ENCODE results near the gene HS3ST2. TPM values are rescaled to one million over a fixed set of nuclear protein-coding genes. Genes with fewer than 3 reads are reported as not detected.

The HS3ST2 gene
- total and polyA plus RNA-seq, 2 donors (not counting 3 experiments of a cell fraction or from before 2014, with no cell fraction given): not detected

GRCh38 chr16:22926105-22926751 is 112.3 kb downstream of the HS3ST2 start:
- no TSS peak for BruUV-seq (replicated peaks)
- TF ChIP-seq FOS (IDR thresholded peaks at IDR 0.05; ENCODE audit: borderline replicate concordance, insufficient read depth, low read length) (no peak), GATA2 (IDR thresholded peaks at IDR 0.05; ENCODE audit: insufficient read depth, insufficient read length, low read depth, low read length) (no peak), POLR2A (IDR thresholded peaks at IDR 0.05; ENCODE audit: low read depth, low read length) (no peak), POLR2AphosphoS5 (IDR thresholded peaks at IDR 0.05; ENCODE audit: insufficient read depth, low read depth, low read length) (no peak), JUN (IDR thresholded peaks at IDR 0.05; ENCODE audit: borderline replicate concordance, insufficient read depth, insufficient read length, low read depth) (no peak), EZH2 (IDR thresholded peaks at IDR 0.05; ENCODE audit: borderline replicate concordance, low read depth, low read length, severe bottlenecking) (no peak), CTCF (IDR thresholded peaks at IDR 0.05; ENCODE audit: extremely low read depth in 1 of 2, insufficient read depth in 1 of 2, low read depth in 1 of 2, low read length in 2 of 2) (no peak), MAX (IDR thresholded peaks at IDR 0.05; ENCODE audit: insufficient read depth, insufficient read length) (no peak), MYC (IDR thresholded peaks at IDR 0.05; ENCODE audit: low read depth, low read length) (no peak)
- DNase-seq (ENCODE audit: low read depth, low spot score): no peak
- POLR2A ChIA-PET: no interaction called here
- no peaks in the 10 kb centered on the region for H4K20me1 ChIP-seq (replicated peaks; ENCODE audit: control insufficient read depth, extremely low read depth, insufficient read depth, low read length)
- H3K9ac ChIP-seq (replicated peaks; ENCODE audit: extremely low read depth, insufficient read depth, low read length): no peak overlapping the region
- FAIRE-seq: no peak
- dilution Hi-C loops (cut with MboI; ENCODE audit: extremely low pct_ligation_motif_present, low sequenced_read_pairs) (no loop called here), intact Hi-C loops (cut with micrococcal nuclease) (no loop called here)
- H3K4me2 ChIP-seq (ENCODE audit: insufficient read depth, low read length): no peak overlapping the region
- H3K27ac ChIP-seq (ENCODE audit: insufficient read depth, low read depth, low read length): no peak overlapping the region
- no peaks in the 10 kb centered on the region for H3K36me3 ChIP-seq (ENCODE audit: control insufficient read depth in 2 of 2, extremely low read depth in 1 of 2, insufficient read depth in 2 of 2, low read length in 2 of 2)
- no peak overlapping the region for H2AFZ ChIP-seq (ENCODE audit: low read depth, low read length)
- H3K9me3 ChIP-seq (replicated peaks; ENCODE audit: control insufficient read depth, insufficient read depth, low read length): no peaks in the 10 kb centered on the region
- no peaks in the 10 kb centered on the region for H3K4me1 ChIP-seq (ENCODE audit: control insufficient read depth, extremely low read depth, insufficient read depth, low read length)
- no peaks in the 10 kb centered on the region for H3K79me2 ChIP-seq (ENCODE audit: control insufficient read depth, insufficient read depth, low read length)
- CTCF ChIA-PET: interaction anchor here (1.0 to 2.0 kb wide), 3 partner anchors 7 to 510 kb away, joined by 3 to 5 read pairs (median 3); no protein-coding TSS in a partner anchor
- H3K4me3 ChIP-seq (replicated peaks in 1 of 3; ENCODE audit: insufficient read depth in 1 of 3, low read depth in 1 of 3, low read length in 3 of 3): no peak overlapping the region
- peaks cover 0 to 5% of the 10 kb centered on the region in 2 experiments for H3K27me3 ChIP-seq (ENCODE audit: control insufficient read depth in 2 of 2, insufficient read depth in 2 of 2, low read length in 2 of 2)
- no peaks in the 10 kb centered on the region for H3K9me1 ChIP-seq (replicated peaks; ENCODE audit: control insufficient read depth, extremely low read depth, insufficient read depth, low read length)

All from endothelial cell of umbilical vein (primary cell).